ENCODE results near the gene SLC22A23. TPM values are rescaled to one million over a fixed set of nuclear protein-coding genes. Genes with fewer than 3 reads are reported as not detected.
A peak's percentile ranks its signal among the peaks of the same experiment; 100 is the strongest.

SLC22A23 gene
- total and polyA plus RNA-seq, 8 donors, result 4.9 to 27.9 (median 14.2) TPM

DNA sequence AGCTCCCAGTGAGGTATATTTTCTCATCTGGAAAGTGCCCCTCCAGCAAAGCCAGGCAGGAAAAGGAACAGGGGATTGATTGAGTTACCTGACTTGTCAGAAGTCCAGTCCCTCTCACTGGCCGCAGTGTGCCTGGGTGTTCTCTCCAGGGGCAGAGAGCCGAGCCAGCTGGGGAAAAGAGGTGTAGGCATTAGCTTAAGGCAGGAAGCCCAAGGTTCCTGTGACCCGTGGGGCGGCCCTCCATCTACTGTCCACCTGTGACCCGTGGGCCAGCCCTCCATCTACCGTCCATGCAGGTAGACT, 195.4 kb downstream of the SLC22A23 start:
- ATAC-seq, result no peak
- H3K27ac ChIP-seq, result peak overlapping the region in 1 of 4 donors; percentile 3
- no peak for FAIRE-seq
- DNase-seq, result no peak
- intact Hi-C loops (cut with DNase I), result no loop called here
- H3K27me3 ChIP-seq, result no peaks in the 10 kb centered on the region
- H3K4me1 ChIP-seq, result peaks cover 0 to 16% (median 7%) of the 10 kb centered on the region in 3 donors
- TF ChIP-seq, protein P1, sequence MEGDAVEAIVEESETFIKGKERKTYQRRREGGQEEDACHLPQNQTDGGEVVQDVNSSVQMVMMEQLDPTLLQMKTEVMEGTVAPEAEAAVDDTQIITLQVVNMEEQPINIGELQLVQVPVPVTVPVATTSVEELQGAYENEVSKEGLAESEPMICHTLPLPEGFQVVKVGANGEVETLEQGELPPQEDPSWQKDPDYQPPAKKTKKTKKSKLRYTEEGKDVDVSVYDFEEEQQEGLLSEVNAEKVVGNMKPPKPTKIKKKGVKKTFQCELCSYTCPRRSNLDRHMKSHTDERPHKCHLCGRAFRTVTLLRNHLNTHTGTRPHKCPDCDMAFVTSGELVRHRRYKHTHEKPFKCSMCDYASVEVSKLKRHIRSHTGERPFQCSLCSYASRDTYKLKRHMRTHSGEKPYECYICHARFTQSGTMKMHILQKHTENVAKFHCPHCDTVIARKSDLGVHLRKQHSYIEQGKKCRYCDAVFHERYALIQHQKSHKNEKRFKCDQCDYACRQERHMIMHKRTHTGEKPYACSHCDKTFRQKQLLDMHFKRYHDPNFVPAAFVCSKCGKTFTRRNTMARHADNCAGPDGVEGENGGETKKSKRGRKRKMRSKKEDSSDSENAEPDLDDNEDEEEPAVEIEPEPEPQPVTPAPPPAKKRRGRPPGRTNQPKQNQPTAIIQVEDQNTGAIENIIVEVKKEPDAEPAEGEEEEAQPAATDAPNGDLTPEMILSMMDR (IDR thresholded peaks at IDR 0.05), result no peak
- WGBS, 2 donors, result 36 to 43% methylated on average over 6 of the region's 6 CpGs
- H3K4me3 ChIP-seq, result no peak overlapping the region
- H3K9me3 ChIP-seq, result no peaks in the 10 kb centered on the region
- H3K36me3 ChIP-seq, result peaks cover 0 to 6% (median 5%) of the 10 kb centered on the region in 3 donors

DNA sequence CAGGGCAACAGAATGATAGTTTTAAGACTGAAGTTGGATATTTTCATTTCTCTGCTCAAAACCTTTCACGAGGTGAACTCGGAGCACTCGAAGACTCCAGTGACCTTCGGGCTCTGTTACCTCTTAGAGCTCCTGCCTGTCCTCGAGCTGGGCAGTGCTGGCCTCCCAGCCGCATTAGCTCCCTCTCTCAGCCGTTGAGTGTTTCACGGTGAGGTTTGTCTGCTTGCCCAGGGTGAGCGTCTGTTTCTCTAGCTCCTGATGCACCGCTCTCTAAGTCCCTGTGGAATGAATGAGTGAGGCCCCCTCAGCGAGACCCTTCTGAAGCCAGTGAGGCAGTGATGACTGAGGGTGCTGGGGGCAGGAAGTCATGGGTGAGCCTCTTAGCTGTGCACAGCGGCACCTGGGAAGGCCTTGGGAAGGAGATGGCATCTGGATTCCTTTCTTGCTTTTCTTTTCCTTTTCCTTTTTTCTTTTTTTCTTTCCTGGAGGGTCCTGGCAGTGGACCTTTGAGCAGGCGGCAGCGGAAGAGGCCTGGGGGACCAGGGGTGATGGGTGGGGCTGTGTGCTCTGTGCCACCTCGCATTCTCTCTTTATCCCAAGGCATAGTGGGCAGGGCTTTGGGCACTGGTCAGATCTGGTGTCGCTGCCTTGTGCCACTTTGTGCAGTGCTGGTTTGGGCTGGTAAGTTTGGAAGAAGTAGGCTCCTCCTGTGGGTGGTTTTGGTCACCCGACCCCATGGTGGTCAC, 195.9 kb downstream of the SLC22A23 start:
- TF ChIP-seq, protein P1 (IDR thresholded peaks at IDR 0.05), result no peak
- Histone ChIP-seq H3K9me3 (no peaks in the 10 kb centered on the region), H3K4me3 (peak overlapping the region in 2 of 4 donors; percentile 11 to 99), H3K27me3 (no peaks in the 10 kb centered on the region), H3K36me3 (peaks cover 0 to 6% (median 5%) of the 10 kb centered on the region in 3 donors), H3K27ac (peak overlapping the region in 1 of 4 donors; percentile 3), H3K4me1 (peaks cover 0 to 16% (median 7%) of the 10 kb centered on the region in 3 donors)
- DNase-seq (no peak), ATAC-seq (no peak), FAIRE-seq (no peak)
- intact Hi-C loops (cut with DNase I), result no loop called here
- WGBS, 2 donors, result 33 to 45% methylated on average over 17 of the region's 17 CpGs

DNA sequence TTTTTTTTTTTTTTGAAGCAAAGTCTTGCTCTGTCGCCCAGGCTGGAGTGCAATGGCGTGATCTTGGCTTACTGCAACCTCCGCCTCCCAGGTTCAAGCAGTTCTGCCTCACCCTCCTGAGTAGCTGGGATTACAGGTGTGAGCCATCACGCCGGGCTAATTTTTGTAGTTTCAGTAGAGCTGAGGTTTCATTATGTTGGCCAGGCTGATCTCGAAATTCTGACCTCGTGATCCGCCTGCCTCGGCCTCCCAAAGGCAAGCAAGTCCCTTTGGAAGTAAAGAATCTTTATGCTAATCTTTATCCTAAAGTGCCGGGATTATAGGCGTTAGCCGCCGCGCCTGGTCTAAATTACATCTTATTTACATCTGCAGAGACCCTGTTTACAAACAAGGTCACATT, 196.6 kb downstream of the SLC22A23 start:
- TF ChIP-seq, protein P1 (IDR thresholded peaks at IDR 0.05), result no peak
- H3K36me3 ChIP-seq, result peaks cover 0 to 6% (median 5%) of the 10 kb centered on the region in 3 donors
- no peak overlapping the region for H3K27ac ChIP-seq
- 61 to 67% methylated on average over 14 of the region's 14 CpGs for WGBS, 2 donors
- FAIRE-seq (no peak), ATAC-seq (no peak), DNase-seq (no peak)
- intact Hi-C loops (cut with DNase I), result no loop called here
- H3K27me3 ChIP-seq, result no peaks in the 10 kb centered on the region
- H3K4me1 ChIP-seq, result peaks cover 0 to 16% (median 7%) of the 10 kb centered on the region in 3 donors
- H3K9me3 ChIP-seq, result no peaks in the 10 kb centered on the region
- peak overlapping the region in 2 of 4 donors; percentile 11 to 99 for H3K4me3 ChIP-seq

DNA sequence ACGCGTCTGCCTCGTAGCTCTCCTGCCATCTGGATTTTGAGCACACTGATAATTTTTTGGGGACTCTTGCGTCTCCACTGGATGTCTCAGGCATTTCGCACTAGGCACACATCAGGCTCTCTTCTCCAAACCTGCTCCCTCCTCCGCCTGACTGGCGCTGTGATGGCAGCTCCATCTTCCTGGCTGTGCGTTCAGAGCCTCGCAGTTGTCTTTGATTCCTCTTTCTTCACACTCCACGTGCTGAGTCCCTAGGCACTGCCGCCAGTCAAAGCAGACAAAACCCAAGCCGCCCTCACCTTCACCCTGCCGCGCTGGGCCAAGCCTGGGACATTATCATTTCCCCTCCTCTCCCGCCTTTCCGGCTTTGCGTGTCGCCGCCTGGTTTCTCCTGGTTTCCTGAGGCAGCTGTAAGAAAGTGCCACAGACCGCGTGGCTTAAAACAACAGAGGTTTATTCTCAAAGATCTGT, 197.3 kb downstream of the SLC22A23 start:
- 0% methylated on average over 21 of the region's 21 CpGs for WGBS, 2 donors
- H3K27ac ChIP-seq, result peak overlapping the region; percentile 49 to 75 (median 64)
- no peaks in the 10 kb centered on the region for H3K9me3 ChIP-seq
- peaks cover 0 to 16% (median 7%) of the 10 kb centered on the region in 3 donors for H3K4me1 ChIP-seq
- intact Hi-C loops (cut with DNase I), result no loop called here
- H3K36me3 ChIP-seq, result peaks cover 0 to 6% (median 5%) of the 10 kb centered on the region in 3 donors
- no peak for FAIRE-seq
- ATAC-seq, result peak; percentile 27 to 51 (median 34)
- DNase-seq, result peak in 4 of 6 donors; percentile 46 to 73 (median 60)
- no peaks in the 10 kb centered on the region for H3K27me3 ChIP-seq
- TF ChIP-seq, protein P1 (IDR thresholded peaks at IDR 0.05), result no peak
- H3K4me3 ChIP-seq, result peak overlapping the region; percentile 92 to 99 (median 98)
